Measurements from ENCODE around the gene ITGB1.

GRCh38 chr10:32984003-32984600 lies 26.1 kb upstream of the ITGB1 start:
- TF ChIP-seq CTCF (IDR thresholded peaks at IDR 0.05 in 8 of 11, conservative IDR thresholded peaks at IDR 0.05 in 3 of 11) (no peak), POLR2A (IDR thresholded peaks at IDR 0.05) (no peak), POLR2AphosphoS5 (IDR thresholded peaks at IDR 0.05) (no peak)
